ENCODE results near the gene CASQ2. TPM values are rescaled to one million over a fixed set of nuclear protein-coding genes. Genes with fewer than 3 reads are reported as not detected.

Gene CASQ2
- polyA plus RNA-seq = 10 to 100 TPM in 1 of 3 donors, 1 to 10 TPM in 1, under 1 TPM in 1; 0.84 to 12.9 (median 3.4) TPM

GRCh38 chr1:115768549-115768948 is at the start of gene CASQ2:
TSS of gene CASQ2 (minus strand) at chr1:115768714. CDS start at chr1:115768541, 173 bp downstream.
- no peak within 1 kb of the TSS for H3K27ac ChIP-seq (ENCODE audit: low read depth, low read length)

DNA sequence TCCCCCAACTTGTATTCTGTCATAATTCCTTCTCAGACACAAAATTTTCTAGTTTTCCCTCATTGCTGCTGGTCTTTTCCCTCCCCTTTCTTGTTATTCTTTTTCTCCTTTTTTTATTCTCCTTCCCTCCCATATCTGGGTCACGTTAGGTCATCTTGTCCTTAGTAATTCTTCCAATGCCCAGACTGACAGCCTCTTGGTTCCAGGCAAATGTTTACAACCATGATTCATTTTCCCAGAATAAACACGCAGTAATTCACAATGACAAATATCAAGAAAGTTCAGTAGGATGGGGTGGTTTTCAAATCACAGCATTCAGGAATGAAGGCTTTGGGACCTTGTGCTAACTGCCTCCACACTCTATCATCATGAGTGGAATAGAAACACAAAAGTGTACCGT is 47.2 kb upstream of the CASQ2 start:
- WGBS, 3 donors = 55 to 67% (median 64%) methylated on average over 3 of the region's 3 CpGs

More at GRCh38 chr1:115768549-115768948, at the start of gene CASQ2:
- 70 to 89% (median 83%) methylated on average over 8 of the region's 8 CpGs for WGBS, 3 donors

GRCh38 chr1:115814685-115815398 is 46.3 kb upstream of the CASQ2 start:
- H3K27ac ChIP-seq (ENCODE audit: low read depth, low read length) = no peak overlapping the region
- 55 to 68% (median 66%) methylated on average over 4 of the region's 4 CpGs for WGBS, 3 donors

More for the DNA sequence above, 47.2 kb upstream of the CASQ2 start:
- no peak overlapping the region for H3K27ac ChIP-seq (ENCODE audit: low read depth, low read length)

GRCh38 chr1:115813727-115814126 is 45.2 kb upstream of the CASQ2 start:
- no peak overlapping the region for H3K27ac ChIP-seq (ENCODE audit: low read depth, low read length)
- 95 to 98% (median 97%) methylated on average over 1 of the region's 1 CpG for WGBS, 3 donors

DNA sequence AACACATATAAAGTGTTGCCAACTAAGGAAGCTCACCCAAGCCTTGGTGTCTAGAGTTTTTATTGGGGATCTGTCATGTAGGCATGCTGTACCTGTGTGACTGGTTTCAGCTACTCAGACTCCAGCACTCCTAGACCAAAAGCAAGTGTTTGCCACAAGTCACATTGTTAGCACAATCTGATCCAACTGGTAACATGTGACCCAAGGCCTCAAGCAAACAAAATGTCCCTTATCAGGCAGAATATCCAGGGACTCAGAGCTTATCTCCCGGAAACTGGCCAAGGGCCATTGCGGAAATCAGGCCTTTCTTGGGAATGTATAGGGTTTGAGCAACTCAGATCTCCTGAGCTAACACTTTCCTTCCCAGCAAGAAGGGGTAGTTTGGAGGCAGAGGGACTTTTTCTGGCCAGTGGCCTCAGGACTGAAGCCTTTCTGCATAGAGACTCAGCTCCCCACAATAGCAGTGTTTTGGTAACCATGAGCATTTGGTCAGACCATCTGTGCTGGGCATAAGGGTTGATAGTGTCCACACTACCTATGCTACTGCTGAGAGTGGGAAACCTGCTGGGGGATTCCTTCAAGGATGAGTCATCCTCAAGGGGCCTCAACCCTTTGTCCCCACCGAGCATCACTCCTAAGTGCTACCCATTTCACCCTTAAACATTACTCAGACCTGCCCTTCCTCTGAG is 42.8 kb upstream of the CASQ2 start:
- no peak overlapping the region for H3K27ac ChIP-seq (ENCODE audit: low read depth, low read length)
- 45 to 77% (median 72%) methylated on average over 3 of the region's 3 CpGs for WGBS, 3 donors

DNA sequence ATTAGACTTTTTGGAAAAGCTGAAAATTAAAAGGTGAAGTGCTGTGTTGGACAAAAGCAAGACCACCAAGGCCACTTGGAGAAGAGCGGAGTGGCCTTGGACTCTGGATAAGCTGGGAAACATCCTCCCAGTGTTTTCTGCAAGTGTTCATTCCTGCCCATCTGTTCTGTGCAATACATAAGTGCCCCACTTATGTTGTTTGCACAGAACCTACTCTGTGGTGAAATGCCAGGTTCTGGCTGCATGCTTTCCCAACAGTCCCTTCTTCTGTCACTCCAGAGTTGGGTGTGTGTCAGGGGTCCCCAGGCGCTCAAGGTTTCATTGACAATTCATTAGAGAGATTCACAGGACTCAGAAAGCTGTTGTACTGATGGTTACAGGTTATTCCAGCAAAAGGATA is 42.1 kb upstream of the CASQ2 start:
- WGBS, 3 donors = 57 to 95% (median 94%) methylated on average over 2 of the region's 2 CpGs
- no peak overlapping the region for H3K27ac ChIP-seq (ENCODE audit: low read depth, low read length)

GRCh38 chr1:115809847-115810246 is 41.3 kb upstream of the CASQ2 start:
- WGBS, 3 donors = 63 to 85% (median 71%) methylated on average over 2 of the region's 2 CpGs
- H3K27ac ChIP-seq (ENCODE audit: low read depth, low read length) = no peak overlapping the region

- no peak overlapping the region for H3K27ac ChIP-seq (ENCODE audit: low read depth, low read length)
Observed at GRCh38 chr1:115809076-115809475, 40.6 kb upstream of the CASQ2 start.

DNA sequence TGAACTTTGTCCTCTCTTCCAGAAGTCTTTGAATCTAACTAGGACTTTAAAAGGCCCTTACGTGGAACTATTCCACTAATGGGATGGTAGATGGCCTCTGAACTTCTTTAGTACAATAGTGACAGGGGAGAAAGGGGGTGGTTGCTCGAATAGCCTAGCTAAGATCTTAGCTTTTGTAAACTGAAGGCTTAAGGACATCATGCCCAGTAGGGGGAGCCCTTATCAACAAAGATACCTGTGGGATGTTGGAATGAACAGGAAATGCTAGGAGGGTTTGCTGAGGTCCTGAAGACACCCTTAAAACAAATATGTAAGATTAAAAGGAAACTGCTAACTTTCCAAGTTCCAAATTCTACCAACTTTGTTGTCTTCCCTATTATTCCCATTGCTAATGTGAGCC is 39.2 kb upstream of the CASQ2 start:
- H3K27ac ChIP-seq (ENCODE audit: low read depth, low read length) = no peak overlapping the region
- WGBS, 3 donors = 0 to 6% (median 3%) methylated on average over 2 of the region's 2 CpGs

DNA sequence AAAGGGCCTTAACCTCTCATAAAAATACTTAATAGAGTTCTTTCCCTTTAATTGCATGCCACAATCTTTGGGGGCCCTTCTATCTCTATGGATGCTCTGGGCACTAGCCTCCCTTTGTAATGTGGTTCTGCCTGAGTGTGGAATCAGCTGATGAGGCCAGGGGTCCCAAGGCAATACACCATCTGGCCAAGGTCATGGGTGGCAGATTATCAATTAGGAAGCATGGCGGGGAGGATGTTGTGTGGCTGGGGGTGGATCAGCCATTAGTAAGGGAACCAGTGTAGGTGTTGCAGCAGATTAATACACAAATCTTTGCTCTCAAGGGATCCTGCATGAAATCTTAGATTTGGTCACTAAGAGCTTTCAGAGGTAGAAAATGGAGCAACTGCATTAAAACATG is 37.1 kb upstream of the CASQ2 start:
- 89 to 95% (median 93%) methylated on average over 1 of the region's 1 CpG for WGBS, 3 donors

GRCh38 chr1:115802416-115802815 is 33.9 kb upstream of the CASQ2 start:
- 55 to 74% (median 71%) methylated on average over 2 of the region's 2 CpGs for WGBS, 3 donors
- H3K27ac ChIP-seq (ENCODE audit: low read depth, low read length) = no peak overlapping the region

More for the DNA sequence above, 37.1 kb upstream of the CASQ2 start:
- no peak overlapping the region for H3K27ac ChIP-seq (ENCODE audit: low read depth, low read length)

DNA sequence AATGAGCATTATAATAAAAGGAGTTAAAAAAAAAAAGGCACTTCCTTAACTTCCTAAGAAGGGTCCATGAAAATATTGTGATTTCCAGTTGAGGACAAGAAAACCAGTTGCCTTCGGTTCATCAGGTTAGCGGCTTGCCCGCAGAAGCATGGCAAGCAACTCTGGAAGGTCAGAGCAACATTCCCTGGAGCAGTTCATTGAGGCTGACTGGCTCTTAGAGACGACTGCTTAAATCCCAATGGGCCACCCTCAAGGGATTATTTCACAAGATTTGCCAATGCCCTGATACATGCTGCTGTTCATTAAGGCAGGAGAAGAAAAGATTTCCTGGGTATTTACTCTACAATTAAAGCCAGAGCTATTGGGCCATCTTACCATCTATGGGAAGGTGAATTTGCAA is 29.0 kb upstream of the CASQ2 start:
- WGBS, 3 donors = 84 to 88% (median 86%) methylated on average over 4 of the region's 4 CpGs
- no peak overlapping the region for H3K27ac ChIP-seq (ENCODE audit: low read depth, low read length)

- H3K27ac ChIP-seq (ENCODE audit: low read depth, low read length) = no peak overlapping the region
- WGBS, 3 donors = 70 to 71% (median 70%) methylated on average over 5 of the region's 5 CpGs
Observed at GRCh38 chr1:115796897-115797296, 28.4 kb upstream of the CASQ2 start.

GRCh38 chr1:115796036-115796435 is 27.5 kb upstream of the CASQ2 start:
- WGBS, 3 donors = 82 to 87% (median 85%) methylated on average over 6 of the region's 6 CpGs
- H3K27ac ChIP-seq (ENCODE audit: low read depth, low read length) = no peak overlapping the region

DNA sequence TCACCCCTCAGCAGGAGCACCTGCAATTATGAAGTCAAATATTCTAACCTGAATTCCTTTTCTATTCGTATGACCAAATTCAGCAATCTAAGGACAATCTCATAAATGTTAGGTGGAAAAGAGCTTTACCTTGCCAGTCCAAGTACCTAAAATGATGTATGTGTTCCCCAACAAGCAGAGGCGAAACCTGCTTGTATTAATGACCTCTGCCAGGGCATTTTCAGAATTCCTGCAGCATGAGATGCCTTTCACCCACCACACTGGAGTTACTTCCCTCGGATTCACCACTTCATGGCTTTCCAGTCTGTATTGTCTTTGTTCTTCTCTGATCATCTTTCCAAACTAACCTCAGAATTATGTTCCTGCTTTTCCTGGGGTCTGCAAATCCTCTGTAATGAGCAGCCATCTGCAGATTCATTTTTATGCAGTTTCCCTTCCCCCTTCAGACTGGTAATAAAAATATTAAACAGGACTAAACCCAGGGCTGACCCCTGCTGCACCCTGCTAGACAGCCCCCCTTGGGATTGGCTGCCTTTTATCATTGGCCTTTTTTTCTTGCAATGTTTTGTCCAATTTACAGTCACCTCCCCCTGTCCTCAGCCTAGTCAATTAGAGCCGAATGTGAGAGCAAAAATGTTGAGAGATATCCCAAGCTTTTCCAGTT is 26.6 kb upstream of the CASQ2 start:
- WGBS, 3 donors = 64 to 75% (median 66%) methylated on average over 4 of the region's 4 CpGs
- no peak overlapping the region for H3K27ac ChIP-seq (ENCODE audit: low read depth, low read length)

- WGBS, 3 donors = 23 to 31% (median 26%) methylated on average over 9 of the region's 9 CpGs
- H3K27ac ChIP-seq (ENCODE audit: low read depth, low read length) = no peak overlapping the region
Observed at GRCh38 chr1:115793162-115793561, 24.6 kb upstream of the CASQ2 start.

DNA sequence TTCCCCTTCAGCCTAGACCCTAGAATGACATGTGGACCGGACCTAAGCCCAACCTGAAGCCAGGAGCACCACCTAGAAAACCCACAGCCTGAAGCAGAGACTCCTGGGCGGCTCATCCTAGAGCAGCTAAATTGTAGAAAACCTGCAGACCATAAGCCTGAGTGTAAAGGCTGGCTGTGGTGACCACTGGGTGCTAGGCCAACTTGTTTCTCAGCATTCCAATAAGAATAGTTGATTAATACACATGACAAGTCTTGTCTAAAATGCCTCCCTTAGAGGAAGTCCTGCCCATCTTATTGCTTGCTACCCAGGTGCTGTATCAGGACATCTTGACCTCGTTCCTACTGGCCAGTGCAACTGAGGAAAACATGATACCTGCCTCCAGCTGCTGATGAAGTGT is 23.3 kb upstream of the CASQ2 start:
- no peak overlapping the region for H3K27ac ChIP-seq (ENCODE audit: low read depth, low read length)
- 88 to 90% (median 89%) methylated on average over 3 of the region's 3 CpGs for WGBS, 3 donors

DNA sequence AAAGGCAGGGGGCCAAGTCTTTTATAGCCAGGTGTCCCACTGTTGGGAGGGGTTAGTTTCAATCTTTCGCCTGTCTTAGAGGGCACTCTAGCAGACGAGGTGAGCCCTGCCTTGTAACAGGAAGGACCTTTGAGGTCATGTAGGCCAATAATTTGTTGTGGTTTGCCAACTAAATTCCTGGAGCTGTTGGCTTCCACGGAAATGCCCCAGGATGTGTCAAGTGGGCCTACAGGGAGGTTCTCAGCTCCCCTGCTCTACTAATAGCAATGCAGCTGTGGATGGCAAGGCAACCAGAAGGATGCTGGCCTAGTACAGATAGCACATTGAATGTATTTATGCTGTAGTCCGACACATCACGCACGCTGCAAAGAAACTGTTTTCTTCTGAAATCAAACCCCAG is 22.3 kb upstream of the CASQ2 start:
- 73 to 80% (median 76%) methylated on average over 6 of the region's 6 CpGs for WGBS, 3 donors
- H3K27ac ChIP-seq (ENCODE audit: low read depth, low read length) = no peak overlapping the region

DNA sequence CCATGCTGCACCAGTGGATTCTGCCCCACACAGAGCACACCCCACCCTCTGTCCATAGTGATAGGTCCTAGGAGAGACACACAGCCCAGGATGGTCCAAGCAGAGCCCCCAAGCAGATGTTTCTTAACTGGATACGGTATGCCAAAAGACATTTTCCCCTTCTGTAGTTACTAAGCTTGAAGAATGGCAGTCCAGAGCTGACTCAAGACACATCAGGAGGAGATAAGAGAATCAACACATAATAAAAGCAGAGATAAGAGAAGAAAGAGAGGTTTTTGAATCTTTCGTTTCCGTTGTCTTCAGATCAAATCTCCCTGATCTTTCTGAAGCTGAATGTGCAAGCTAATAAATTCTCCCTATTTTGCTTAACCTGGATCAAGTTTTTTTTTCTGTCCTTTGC is 21.8 kb upstream of the CASQ2 start:
- no peak overlapping the region for H3K27ac ChIP-seq (ENCODE audit: low read depth, low read length)
- WGBS, 3 donors = 52 to 69% (median 67%) methylated on average over 3 of the region's 3 CpGs

All from adipose tissue (tissue), 3 donors.